Mucosa of descending colon (tissue), 3 donors: ENCODE results near the gene CLDN19. TPM values are rescaled to one million over a fixed set of nuclear protein-coding genes. Genes with fewer than 3 reads are reported as not detected.
A peak's percentile ranks its signal among the peaks of the same experiment; 100 is the strongest.

Experiments used
- ATAC-seq: fragments of 200-7000 bp; cut with Tn5 transposase; one replicate; pipeline ENCODE4 v1.9.1; 2020; ENCODE audit warnings: mild to moderate bottlenecking, moderate library complexity
- DNase-seq, 3 donors: peaks; one replicate each; pipeline ENCODE4 v3.0.0-alpha.2; 2020
- H3K36me3 ChIP-seq: fragments of 200-600 bp; one replicate; pipeline ENCODE4 v1.8.0; 2021; ENCODE audit warnings: low read depth, mild to moderate bottlenecking
- H3K4me1 ChIP-seq: fragments of 200-600 bp; one replicate; pipeline ENCODE4 v1.8.0; 2021; ENCODE audit warnings: low read depth, mild to moderate bottlenecking
- H3K4me3 ChIP-seq: fragments of 200-600 bp; one replicate; pipeline ENCODE4 v1.8.0; 2021; ENCODE audit warnings: mild to moderate bottlenecking
- H3K9me3 ChIP-seq: fragments of 200-600 bp; one replicate; pipeline ENCODE4 v1.8.0; 2021; ENCODE audit warnings: mild to moderate bottlenecking
- intact Hi-C, 2 donors: fragments of 100-400 bp; cut with DNase I in 1 of 2; cut with micrococcal nuclease in 1 of 2; formaldehyde crosslinking; loops; one replicate each; pipeline versions ENCODE4 v1.11.0 to v1.11.1; 2022; cut with DNase I, micrococcal nuclease
- total RNA-seq, 3 donors: library from RNA; stranded (reverse); fragmentation: NEBNext Ultra II Directional in 2 of 3; extraction: Animal tissue kit (Norgen Biotek cat#: 25700) in 2 of 3; gene quantifications; one replicate each; pipeline versions ENCODE4 v1.2.1 to v1.2.4, GENCODE V29; 2021 to 2023
- TF ChIP-seq, protein P1 (sequence below): fragments of 200-600 bp; IDR thresholded peaks from one replicate; pipeline ENCODE4 v1.8.0; 2022; ENCODE audit warnings: antibody characterized with exemption, mild to moderate bottlenecking
- donor health status: DM: no; HTN: no; CAD: no; lungs with moderate emphysema.
- donor health status: DM: no; HTN: no; CAD: no.
- donor health status: DM: no; HTN: yes; CAD: no.

Gene CLDN19
- total RNA-seq, 3 donors from 2014 or later, result 0.09 TPM; not detected in 2

DNA sequence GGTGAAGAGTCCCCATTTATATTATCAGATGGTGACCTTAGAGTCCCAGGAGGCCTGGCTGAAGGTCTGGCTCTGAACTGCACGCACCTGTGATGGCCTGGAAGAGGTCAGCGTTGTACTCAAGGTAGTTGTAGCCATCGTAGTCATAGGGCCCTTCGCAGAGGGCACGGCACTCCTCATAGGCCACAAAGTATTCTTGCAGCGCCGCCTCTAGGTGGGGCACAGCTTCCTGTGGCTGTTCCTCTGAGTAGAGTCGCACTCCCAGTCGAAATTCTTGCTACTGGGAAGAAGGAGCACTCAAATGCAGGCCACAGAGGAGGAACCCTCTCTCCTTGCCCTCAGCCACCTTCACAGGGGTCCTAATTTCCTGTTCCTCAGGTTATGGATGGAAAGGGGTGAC lies 19.1 kb upstream of the CLDN19 start:
- ATAC-seq (no peak), DNase-seq (no peak)
- Histone ChIP-seq H3K36me3 (no peaks in the 10 kb centered on the region), H3K9me3 (no peaks in the 10 kb centered on the region), H3K4me3 (no peak overlapping the region), H3K4me1 (no peaks in the 10 kb centered on the region)
- TF ChIP-seq, protein P1, sequence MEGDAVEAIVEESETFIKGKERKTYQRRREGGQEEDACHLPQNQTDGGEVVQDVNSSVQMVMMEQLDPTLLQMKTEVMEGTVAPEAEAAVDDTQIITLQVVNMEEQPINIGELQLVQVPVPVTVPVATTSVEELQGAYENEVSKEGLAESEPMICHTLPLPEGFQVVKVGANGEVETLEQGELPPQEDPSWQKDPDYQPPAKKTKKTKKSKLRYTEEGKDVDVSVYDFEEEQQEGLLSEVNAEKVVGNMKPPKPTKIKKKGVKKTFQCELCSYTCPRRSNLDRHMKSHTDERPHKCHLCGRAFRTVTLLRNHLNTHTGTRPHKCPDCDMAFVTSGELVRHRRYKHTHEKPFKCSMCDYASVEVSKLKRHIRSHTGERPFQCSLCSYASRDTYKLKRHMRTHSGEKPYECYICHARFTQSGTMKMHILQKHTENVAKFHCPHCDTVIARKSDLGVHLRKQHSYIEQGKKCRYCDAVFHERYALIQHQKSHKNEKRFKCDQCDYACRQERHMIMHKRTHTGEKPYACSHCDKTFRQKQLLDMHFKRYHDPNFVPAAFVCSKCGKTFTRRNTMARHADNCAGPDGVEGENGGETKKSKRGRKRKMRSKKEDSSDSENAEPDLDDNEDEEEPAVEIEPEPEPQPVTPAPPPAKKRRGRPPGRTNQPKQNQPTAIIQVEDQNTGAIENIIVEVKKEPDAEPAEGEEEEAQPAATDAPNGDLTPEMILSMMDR, result no peak
- intact Hi-C loops, result no loop called here

DNA sequence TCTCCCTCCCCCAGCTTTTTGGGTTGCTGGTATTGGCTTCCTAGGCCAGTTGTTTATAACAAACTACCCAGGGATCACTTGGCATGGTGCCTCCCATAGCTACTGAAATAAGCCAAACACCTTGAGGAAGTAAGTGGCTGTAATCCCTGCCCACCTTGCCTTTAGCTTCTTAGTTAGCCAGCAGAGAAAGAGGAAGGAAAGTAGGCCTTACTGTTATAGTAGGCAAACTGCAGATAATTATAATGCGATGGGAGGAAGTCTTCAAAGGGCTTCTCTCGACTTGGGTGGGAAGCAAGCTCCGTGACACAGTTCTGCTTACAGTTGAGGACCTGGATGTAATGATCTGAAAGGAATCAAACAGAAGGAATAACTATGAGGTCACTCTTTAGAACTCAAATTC lies 18.6 kb upstream of the CLDN19 start:
- TF ChIP-seq, protein P1, result no peak
- DNase-seq, result peak in 1 of 3 donors; percentile 38
- H3K9me3 ChIP-seq, result no peaks in the 10 kb centered on the region
- intact Hi-C loops, result no loop called here
- H3K4me1 ChIP-seq, result no peaks in the 10 kb centered on the region
- no peaks in the 10 kb centered on the region for H3K36me3 ChIP-seq
- H3K4me3 ChIP-seq, result no peak overlapping the region
- peak; percentile 50 for ATAC-seq

DNA sequence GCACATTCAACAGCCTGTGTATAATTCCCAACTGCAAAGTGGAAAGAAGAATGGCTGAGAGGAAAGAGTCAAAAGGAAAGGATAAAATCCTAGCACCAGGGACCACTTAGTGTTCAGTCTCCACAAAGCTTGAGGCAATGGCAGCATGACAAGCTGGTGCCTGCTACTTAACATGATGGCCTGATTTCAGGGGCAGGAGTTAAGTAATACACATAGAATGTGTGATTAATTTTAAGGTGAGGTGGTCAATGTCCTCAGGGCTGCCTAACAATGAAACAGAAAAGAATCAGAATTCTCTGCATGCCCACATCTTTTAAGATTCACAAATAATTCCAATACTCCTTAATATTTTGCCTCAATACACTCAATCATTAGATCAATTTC lies 17.8 kb upstream of the CLDN19 start:
- no peaks in the 10 kb centered on the region for H3K4me1 ChIP-seq
- intact Hi-C loops, result no loop called here
- TF ChIP-seq, protein P1, result no peak
- DNase-seq, result no peak
- H3K36me3 ChIP-seq, result no peaks in the 10 kb centered on the region
- no peak for ATAC-seq
- H3K4me3 ChIP-seq, result no peak overlapping the region
- no peaks in the 10 kb centered on the region for H3K9me3 ChIP-seq

DNA sequence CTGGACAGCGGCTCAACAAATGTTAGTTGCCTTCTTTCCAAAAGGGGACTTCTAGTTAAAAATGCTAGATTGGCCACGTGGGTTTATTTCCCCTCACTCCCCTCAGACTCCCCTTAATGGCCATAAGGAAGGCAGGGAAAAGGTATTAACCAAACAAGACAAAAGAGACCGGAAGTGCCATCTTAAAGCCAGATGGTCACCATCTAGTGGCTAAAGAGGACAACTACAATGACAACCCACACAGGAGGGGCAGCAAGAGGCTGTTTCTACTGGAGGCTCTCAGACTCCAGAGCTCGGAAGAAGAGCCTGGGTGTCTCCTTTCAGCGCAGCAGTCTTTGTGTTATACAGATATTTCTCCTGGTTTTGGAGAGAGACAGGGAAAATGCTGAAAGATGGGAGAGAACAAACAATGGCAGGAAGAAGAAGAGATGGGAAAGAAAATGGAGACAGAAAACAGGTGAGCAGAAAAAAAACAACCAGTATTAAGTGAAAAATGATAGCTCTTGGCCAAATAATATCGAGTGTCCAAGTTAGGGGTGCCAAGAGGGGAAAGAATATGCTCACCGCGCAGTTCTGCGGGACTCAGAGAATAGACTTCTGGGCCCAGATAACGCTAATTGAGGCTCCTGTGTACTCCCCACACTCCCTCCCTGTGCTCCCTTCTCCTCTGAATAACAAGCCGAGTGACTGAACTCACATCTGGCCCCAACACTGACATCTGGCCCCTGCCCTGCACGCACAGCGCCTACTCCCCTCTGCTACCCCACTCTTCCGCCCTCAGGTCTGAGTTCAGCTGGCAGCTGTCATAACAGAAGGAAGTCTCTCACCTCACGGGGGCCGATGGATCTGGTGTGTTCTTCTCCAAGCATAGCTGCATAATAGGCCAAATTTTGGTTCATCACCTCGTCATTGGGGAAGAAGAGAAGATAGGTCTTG lies 17.2 kb upstream of the CLDN19 start:
- H3K4me3 ChIP-seq, result no peak overlapping the region
- H3K36me3 ChIP-seq, result no peaks in the 10 kb centered on the region
- peak in 1 of 3 donors; percentile 29 for DNase-seq
- ATAC-seq, result peak; percentile 87
- H3K9me3 ChIP-seq, result no peaks in the 10 kb centered on the region
- intact Hi-C loops, result no loop called here
- TF ChIP-seq, protein P1, result peak; percentile 40
- H3K4me1 ChIP-seq, result no peaks in the 10 kb centered on the region

DNA sequence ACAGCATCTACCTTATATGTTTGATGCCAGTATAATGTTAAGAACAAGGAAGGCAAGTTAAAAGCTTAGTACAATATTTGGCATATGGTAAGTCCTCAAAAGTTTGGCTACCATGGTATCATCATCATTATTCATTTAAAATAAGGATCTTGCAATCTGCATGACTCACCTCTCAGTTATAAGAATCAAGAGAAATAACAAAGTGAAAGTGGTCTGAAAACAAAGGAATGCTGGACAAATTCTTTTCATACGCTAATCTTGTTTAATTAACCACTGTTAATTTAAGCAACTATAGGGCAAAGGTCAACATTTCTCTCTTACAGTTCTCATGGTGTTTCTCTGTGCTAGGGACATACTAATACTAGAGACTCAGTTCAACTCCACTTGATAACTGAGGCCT lies 13.0 kb upstream of the CLDN19 start:
- ATAC-seq (no peak), DNase-seq (no peak)
- Histone ChIP-seq H3K9me3 (no peaks in the 10 kb centered on the region), H3K4me3 (no peak overlapping the region), H3K4me1 (no peaks in the 10 kb centered on the region), H3K36me3 (no peaks in the 10 kb centered on the region)
- TF ChIP-seq, protein P1, result no peak
- intact Hi-C loops, result no loop called here
